A673 (cell line): ENCODE results near the gene ITPR2.

ENCODE experiments used
- CTCF ChIP-seq: fragments of 300-800, 200-600 bp; sonication (generic); conservative IDR thresholded peaks from 2 replicates; pipeline ENCODE4 v1.5.1; 2017; ENCODE audit warnings: low read depth, mild to moderate bottlenecking, antibody characterized with exemption, low read length, moderate library complexity, mixed read lengths
- EZH2 ChIP-seq: fragments of 200-600 bp; sonication (generic); IDR thresholded peaks from 2 replicates; pipeline ENCODE4 v1.6.1; 2017; ENCODE audit warnings: borderline replicate concordance, low read depth, mild to moderate bottlenecking, mixed read lengths, antibody characterized with exemption, low read length; ENCODE audit not compliant: poor library complexity, severe bottlenecking

- TF ChIP-seq CTCF (no peak), EZH2 (no peak)
Measured at GRCh38 chr12:26689281-26689841, 143.6 kb downstream of the ITPR2 start.
